DMS79 (cell line): ENCODE data around the gene LMAN2.
"Not testable (repeated sequence)": the region's sequence is repeated elsewhere in the genome, so short reads cannot be mapped to it uniquely, and the experiment has no call there.

ENCODE experiments used
- DNase-seq: peaks from one replicate; lab custom pipeline; 2025; lab: John Stamatoyannopoulos, UW

Gene LMAN2

DNA sequence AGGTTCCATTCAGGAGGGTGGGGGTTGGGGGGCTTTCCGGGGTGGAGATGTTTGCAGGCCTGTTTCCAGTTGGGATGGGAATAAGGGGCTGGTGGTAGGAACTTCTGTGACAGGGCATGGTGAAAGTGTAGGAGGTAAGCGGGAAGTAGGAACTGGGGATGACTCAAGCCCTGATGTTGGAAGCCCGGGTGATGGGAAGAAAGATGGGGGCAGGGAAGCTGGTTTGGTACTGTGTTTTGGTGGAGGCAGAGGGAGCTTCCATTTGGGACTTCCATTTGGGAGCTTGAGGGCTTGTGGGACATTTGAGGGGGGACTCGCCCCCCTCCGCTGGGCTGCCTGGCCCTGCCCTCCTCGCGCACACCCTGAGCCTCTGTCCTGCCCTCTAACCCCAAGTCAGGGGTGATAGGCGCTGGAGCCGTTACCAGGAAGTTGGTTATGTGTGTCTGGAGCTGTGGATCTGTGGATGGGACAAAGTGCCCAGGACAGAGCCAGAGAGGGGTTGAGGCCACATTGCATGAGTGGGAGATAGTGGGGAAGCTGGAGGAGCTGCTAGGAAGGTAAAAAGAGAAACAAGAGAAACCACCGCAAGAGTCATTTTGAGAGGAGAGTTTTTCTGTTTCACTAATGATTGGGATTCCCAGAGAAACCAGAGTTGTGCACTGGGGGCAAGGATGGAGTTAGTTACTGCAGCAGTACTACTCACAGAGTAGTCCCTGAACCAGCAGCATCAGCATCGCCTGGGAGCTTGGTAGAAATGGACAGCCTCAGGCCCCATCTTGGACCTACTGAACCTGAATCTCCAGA is 12.9 kb upstream of the LMAN2 start:
- no peak for DNase-seq

DNA sequence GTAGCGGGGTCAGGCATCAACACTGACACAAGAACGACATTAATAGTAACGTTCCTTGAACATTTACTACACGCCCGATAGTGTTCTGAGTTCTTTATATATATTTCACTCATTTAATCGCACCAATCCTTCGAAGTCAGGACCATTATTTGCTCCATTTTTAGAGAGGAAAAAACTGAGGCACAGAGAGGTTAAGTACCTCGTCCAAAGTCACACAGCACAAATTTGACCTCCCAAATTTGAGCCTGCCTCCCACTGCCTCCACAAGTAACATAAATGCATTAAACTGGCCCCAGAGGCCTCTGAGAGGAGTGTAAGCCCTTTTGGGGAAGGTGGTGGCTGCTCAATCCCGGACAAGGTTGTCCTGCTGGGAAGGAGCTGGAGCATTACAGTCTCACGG is 12.1 kb upstream of the LMAN2 start:
- no peak for DNase-seq

- peak; percentile 51 for DNase-seq
Measured at GRCh38 chr5:177362610-177363507, 11.4 kb upstream of the LMAN2 start.

DNA sequence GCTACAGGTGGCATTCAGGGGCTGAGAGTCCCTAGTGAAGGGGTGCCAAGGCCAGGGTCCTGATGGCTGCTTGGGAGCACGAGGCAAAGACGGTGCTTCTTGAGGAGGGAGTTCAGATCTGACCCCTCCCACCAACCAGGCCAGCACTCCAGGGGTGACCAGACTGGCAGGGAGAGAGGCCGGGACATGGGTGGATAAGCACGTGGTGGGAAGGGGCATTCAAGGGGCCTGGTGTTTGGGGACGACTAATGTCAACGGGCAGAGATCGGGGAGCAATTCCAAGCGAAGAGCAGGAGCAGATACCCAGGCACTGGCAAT is 10.8 kb upstream of the LMAN2 start:
- DNase-seq: no peak

DNA sequence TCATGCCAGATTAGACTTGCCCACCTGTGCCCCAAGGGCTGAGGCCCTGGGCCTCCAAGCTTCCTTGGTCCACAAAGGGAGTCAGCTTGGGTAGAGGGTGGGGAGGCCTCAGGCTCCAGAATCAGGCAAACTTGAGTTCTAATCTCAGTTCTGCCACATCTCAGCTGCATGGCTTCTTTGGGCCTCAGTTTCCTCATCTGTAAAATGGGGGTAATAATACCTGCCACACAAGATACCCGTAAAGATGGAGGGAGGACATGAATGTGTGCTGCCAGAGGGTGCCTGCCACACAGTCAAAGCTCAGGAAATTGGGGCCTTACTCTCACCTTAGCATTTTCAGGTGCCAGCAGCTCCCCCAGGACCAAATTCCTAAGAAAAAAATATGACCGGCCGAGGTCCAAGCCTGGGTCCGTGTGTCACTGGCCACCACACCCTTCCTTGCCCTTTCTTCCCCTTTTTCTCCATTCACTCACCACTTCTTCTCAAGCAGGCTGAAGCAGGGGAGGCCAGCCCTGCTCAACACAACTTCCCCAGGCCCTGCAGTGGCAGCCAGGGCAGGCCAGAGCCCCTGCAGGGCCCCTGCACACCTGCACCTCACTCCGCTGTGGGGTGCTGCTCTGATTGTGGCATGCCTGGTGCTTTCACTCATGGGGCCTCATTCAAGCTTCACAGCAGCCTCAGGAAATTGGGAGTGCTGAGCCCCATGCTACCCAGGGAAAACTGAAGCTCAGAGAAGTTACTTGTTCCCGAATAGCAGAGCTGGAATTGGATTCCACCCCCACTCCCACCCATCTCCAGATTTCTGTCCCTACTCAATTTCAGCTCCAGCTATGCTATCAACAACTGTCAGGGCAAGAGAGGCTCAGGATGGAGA is 10.2 kb upstream of the LMAN2 start:
- no peak for DNase-seq

DNA sequence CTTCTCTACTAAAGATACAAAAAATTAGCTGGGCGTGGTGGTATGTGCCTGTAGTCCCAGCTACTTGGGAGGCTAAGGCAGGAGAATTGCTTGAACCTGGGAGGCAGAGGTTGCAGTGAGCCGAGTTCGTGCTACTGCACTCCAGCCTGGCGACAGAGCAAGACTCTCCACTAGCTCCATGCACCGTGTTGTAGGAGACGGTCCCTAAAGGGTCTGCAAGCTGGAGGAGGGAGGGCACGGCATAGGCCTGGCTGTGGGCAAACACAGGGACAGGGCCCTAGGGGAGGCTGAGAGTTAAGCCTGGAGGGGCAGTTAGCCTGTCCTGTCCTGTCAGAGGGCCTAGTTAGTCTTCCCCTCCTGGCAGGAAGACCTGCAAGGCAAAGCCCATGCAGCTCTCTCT is 9.3 kb upstream of the LMAN2 start:
- not testable (repeated sequence) for DNase-seq

- no peak for DNase-seq
Measured at GRCh38 chr5:177359860-177360259, 8.4 kb upstream of the LMAN2 start.

GRCh38 chr5:177359451-177359851 is 8.0 kb upstream of the LMAN2 start:
- DNase-seq: no peak

DNA sequence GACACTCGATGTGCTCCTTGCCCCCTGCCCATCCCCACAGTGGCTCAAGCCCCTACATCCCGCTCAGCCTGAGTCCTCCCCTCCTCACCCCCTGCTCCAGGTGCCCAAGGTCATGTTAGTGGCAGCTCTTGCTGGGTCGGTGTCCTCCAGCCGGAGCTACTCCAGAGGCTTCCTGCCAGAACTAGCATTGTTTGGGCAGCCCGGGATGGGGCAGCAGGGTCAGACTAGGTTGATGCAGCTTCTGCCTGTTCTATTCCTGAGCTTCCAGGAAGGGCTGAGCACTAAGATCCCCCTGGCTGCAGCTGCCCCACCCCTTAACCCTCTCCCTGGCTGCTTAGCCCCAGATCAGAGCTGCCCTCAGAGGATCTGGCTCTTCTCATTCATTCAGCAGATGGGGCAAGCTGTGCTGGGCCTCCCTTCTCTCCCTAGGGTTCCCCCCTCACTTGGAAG is 6.9 kb upstream of the LMAN2 start:
- no peak for DNase-seq

DNA sequence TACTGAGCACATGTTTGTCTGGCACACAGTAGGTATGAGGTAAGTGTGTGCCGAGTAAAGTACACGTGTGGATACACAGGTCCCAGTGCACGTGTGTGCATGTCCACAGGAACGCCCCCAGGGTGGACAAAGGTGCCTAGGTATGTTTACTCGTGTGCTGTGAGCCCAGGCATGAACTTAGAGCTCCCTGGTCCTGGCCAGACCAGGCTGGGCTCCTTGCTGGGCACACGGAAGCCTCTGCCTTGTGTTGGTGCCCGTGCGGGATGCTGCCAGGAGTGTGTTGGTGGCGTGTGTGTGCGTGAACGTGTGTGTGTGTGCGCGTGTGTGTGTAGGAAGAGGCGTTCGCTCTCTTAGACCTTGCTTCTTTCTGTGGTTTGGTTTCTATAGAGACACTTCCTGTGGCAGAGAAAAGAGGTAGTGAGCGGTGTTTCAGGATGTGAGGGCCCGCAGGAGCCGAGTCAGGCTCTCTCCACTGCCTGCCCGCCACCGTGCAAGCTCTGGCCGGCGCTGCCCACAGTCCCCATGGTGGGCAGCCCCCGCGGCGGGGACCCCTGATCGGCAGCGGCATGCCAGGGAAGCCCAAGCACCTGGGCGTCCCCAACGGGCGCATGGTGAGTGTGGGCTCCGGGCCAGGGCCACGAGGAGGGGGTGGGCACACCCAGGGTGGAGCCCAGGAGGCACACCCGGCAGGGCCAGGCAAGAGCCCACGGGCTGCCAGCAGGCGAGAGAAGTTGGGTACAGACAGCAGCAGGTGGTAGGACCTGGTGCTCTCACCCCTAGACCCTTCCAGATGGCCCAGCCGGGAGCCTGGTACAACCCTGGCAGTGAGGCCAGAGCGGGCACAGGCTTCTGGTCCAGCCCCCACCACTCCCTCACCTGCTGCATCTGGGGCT is 6.2 kb upstream of the LMAN2 start, which contains the start of gene RGS14:
RGS14 (plus strand) TSS at position 466 of the 893 bp plus-strand sequence; CDS start at position 567, 101 bp downstream.
- DNase-seq: peak; percentile 13

GRCh38 chr5:177357146-177357458 is 5.6 kb upstream of the LMAN2 start:
- DNase-seq: no peak

- DNase-seq: no peak
Measured at GRCh38 chr5:177356746-177357145, 5.3 kb upstream of the LMAN2 start.

- DNase-seq: no peak
Measured at GRCh38 chr5:177355868-177356168, 4.3 kb upstream of the LMAN2 start.

DNA sequence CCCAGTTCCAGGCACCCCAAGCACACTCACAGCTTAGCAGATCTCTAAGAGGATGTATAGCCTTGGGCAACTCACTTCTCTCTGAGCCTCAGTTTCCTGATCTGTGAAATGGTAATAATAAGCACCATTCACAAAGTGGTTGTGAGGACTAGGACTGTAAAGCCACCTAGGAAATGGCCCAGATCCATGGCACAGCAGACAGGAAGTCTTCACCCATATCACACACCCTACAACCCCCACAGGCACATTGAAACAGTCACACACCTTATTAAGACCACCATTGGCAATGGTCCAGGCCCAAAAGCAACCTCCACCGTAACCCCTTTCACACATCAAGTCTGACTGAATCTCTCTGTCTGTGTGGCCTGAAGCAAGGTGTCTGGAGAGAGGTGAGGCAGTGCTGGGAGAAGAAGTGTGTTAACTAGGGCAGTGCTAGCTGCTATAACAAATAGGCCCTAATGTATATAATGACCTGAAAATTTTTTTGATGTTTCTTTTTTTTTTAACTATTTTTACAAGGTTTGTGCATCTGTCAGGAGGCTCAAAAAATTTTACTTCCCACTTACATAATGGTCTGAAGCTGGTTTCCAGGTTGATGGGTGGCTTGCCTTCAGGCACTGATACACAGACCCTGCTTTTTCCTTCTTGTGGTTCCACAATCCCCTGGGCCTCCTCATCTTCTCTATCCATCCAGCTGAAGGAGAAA is 3.8 kb upstream of the LMAN2 start:
- no peak for DNase-seq

GRCh38 chr5:177354711-177355110 is 3.2 kb upstream of the LMAN2 start:
- DNase-seq: no peak

- no peak for DNase-seq
Measured at GRCh38 chr5:177354256-177354655, 2.8 kb upstream of the LMAN2 start.

DNA sequence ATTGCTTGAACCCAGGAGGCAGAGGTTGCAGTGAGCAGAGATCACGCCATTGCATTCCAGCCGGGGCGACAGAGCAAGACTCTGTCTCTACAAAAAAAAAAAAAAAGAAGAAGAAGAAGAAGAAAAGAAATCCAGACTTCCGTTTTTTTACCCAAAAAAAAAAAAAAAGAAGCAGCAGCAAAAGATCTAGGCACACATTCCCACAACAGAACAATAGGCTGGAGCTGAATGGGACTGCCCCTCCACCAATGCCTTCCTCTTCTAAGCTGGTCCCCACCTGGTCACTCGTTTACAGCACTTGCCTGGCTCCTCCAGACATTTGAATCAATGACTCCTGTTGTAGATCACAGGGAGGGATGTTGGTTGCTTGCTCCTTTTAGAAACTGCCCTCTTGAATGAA is 1.6 kb upstream of the LMAN2 start:
- no peak for DNase-seq

DNA sequence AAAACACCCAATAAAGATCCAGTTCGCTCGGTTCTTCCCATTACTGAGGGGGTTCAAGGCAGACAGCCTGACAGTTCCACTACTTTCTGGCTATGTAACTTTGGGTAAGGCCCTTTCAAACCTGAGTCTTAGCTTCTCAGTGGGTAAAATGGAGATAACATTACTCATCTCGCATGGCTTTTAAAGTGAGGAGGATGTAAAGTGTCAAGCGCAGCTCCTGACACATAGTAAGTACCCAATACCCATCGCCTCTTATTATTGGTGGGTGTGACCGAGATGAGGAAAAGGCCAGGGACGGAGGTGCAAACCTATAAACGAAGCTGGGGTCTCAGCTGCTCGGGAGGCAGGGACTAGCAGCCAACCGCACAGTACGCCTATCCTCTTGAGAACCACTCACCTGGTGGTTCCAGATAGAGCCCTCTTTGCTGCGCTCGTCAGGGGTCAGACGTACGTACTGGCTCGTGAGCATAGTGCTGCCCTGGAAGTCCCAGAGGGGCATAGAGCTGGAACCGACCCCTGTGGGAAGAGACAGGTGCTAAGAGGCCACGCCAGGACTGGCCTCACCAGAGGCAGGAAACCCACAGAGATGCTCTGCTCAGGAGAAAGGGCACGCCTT is 584 bp downstream of the LMAN2 start:
- DNase-seq: no peak

DNA sequence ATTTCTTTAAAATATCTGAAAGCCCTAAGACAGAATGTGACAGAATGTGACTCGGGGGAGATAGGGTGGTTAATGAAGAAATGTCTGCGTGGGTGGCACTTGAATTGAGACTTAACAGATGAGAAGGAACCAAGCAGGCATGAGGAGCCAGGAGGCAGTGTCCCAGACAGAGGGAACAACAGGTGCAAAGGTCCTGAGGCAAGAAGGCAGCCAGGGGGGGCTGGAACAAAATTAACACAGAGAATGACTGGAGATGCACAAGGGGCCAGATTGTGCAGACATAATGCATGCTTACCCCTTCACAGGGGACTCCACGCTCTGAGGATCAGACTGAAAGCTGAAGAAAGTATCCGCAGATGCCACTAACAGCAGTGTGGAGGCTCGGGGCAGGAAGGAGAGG is 1.7 kb downstream of the LMAN2 start:
- DNase-seq: no peak

DNA sequence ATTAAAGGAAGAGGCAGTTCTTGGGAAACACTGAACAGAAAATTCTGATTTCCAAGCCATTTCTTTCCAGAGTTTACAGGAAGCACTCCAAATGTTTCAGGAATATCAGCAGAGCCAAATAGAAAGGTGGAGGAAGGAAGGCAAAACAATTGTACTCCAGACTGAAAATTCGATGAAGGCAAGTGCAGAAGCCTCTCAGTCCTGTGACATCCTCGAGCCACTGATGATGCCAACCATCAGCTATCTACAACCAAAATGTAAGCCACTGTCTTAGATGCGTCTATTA is 2.2 kb downstream of the LMAN2 start:
- no peak for DNase-seq

DNA sequence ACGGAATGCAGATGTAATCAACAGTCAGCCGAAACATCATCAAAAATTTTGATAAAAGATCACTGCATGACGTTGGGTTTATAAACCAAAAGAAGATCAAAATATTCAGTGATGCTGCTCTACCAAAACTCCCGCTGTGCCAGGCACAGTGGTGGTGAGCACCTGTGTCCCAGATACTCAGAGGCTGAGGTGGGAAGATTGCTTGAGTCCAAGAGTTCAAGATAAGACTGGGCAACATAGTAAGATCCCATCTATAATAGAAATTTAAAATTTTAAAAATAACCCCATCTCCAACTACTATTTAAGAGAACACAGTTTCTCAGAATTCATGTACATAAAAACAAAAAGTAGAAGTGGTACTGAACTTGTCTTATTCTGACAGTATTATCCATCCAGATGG is 3.8 kb downstream of the LMAN2 start:
- no peak for DNase-seq
